Hepatocyte (in vitro differentiated cells): Measurements from ENCODE around the gene LHFPL2. TPM values are rescaled to one million over a fixed set of nuclear protein-coding genes. Genes with fewer than 3 reads are reported as not detected.

Source experiments
- DNase-seq: peaks from one replicate; pipeline ENCODE4 v3.0.0-alpha.2; 2016; ENCODE audit warnings: low spot score
- H2AFZ ChIP-seq: fragments of 200-600 bp; sonication (generic); 2 replicates; pipeline ENCODE4 v1.6.0; 2016; ENCODE audit warnings: antibody characterized with exemption, mild to moderate bottlenecking
- H3K27ac ChIP-seq: fragments of 200-600 bp; sonication (generic); 2 replicates; pipeline ENCODE4 v1.5.1; 2016; ENCODE audit warnings: mild to moderate bottlenecking
- H3K27me3 ChIP-seq: fragments of 200-600 bp; sonication (generic); 2 replicates; pipeline ENCODE4 v1.6.1; 2016
- H3K36me3 ChIP-seq: fragments of 200-600 bp; sonication (generic); replicated peaks from 2 replicates; pipeline ENCODE4 v1.5.1; 2016; ENCODE audit warnings: low read depth; ENCODE audit not compliant: insufficient read depth
- H3K4me1 ChIP-seq: fragments of 200-600 bp; sonication (generic); 2 replicates; pipeline ENCODE4 v1.5.1; 2016; ENCODE audit warnings: mild to moderate bottlenecking, moderate library complexity; ENCODE audit not compliant: insufficient read depth
- H3K4me2 ChIP-seq: fragments of 200-600 bp; sonication (generic); 2 replicates; pipeline ENCODE4 v1.6.0; 2016
- H3K4me3 ChIP-seq: fragments of 200-600 bp; sonication (generic); 2 replicates; pipeline ENCODE4 v1.5.1; 2016; ENCODE audit warnings: mild to moderate bottlenecking
- H3K79me2 ChIP-seq: fragments of 200-600 bp; sonication (generic); 2 replicates; pipeline ENCODE4 v1.6.0; 2017; ENCODE audit warnings: mild to moderate bottlenecking
- H3K9me2 ChIP-seq: fragments of 200-600 bp; sonication (generic); replicated peaks from 2 replicates; pipeline ENCODE4 v1.6.0; 2017; ENCODE audit warnings: mild to moderate bottlenecking; ENCODE audit not compliant: insufficient read depth
- H3K9me3 ChIP-seq: fragments of 200-600 bp; sonication (generic); 2 replicates; pipeline ENCODE4 v1.5.1; 2016; ENCODE audit warnings: low read depth, mild to moderate bottlenecking
- H4K20me1 ChIP-seq: fragments of 200-600 bp; sonication (generic); 2 replicates; pipeline ENCODE4 v1.6.0; 2016; ENCODE audit warnings: mild to moderate bottlenecking; ENCODE audit not compliant: insufficient read depth, poor library complexity, severe bottlenecking
- CTCF ChIP-seq: fragments of 200-600 bp; sonication (generic); IDR thresholded peaks from 2 replicates; pipeline ENCODE4 v1.5.1; 2016; ENCODE audit warnings: antibody characterized with exemption, mild to moderate bottlenecking; ENCODE audit not compliant: poor library complexity
- EZH2 ChIP-seq: fragments of 200-600 bp; sonication (generic); IDR thresholded peaks from 2 replicates; pipeline ENCODE4 v1.6.1; 2016; ENCODE audit warnings: antibody characterized with exemption, mild to moderate bottlenecking, borderline replicate concordance
- EZH2phosphoT487 ChIP-seq: fragments of 200-600 bp; sonication (generic); IDR thresholded peaks from one replicate; pipeline ENCODE4 v1.6.1; 2018; ENCODE audit warnings: antibody characterized with exemption, mild to moderate bottlenecking, low read depth, moderate library complexity; ENCODE audit not compliant: unreplicated experiment, severe bottlenecking
- WGBS: methylation state at CpG from one replicate; pipeline ENCODE4 v1.1.6; 2016; ENCODE audit warnings: low lambda C conversion rate; ENCODE audit errors: missing lambda C conversion rate; 5-methylcytosine and 5-hydroxymethylcytosine counted together
- polyA plus RNA-seq: library from polyadenylated mRNA; unstranded; fragments of >200 nt; fragmentation: Nextera tagmentation; extraction: Ambion mirVana; gene quantifications from 2 replicates; pipeline ENCODE4 v1.2.1, GENCODE V29; 2016
- total RNA-seq: library from RNA; depleted of rRNA; stranded (reverse); fragments of >200 nt; gene quantifications from 2 replicates; pipeline ENCODE4 v1.2.3, GENCODE V29; 2014

LHFPL2 gene
- total and polyA plus RNA-seq, 2 experiments from 2014 or later: 15.6 to 39.9 TPM

DNA sequence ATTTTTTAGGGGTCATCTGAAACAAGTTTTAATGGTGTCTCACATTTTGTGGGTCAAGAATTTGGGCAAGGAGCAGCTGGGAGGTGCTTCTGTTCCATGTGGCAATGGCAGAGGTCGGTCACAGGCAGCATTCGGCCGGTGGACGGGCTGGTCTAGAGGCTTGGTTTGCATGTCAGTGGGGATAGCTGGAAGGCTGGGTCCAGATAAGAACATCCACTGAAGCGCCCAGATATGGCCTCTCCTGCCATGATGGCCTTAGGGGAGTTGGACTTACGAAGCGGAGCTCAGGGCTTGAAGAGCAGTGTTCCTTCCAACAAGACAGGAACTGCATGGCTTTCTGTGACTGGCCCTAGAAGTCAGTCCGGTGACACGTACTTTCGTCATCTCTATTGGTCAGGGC lies 30.3 kb downstream of the LHFPL2 start:
- Histone ChIP-seq H2AFZ (no peak overlapping the region), H3K79me2 (peaks cover 68% of the 10 kb centered on the region), H3K36me3 (no peaks in the 10 kb centered on the region), H3K27ac (no peak overlapping the region), H3K9me2 (no peaks in the 10 kb centered on the region), H3K9me3 (no peaks in the 10 kb centered on the region), H4K20me1 (peaks cover 6% of the 10 kb centered on the region), H3K27me3 (no peaks in the 10 kb centered on the region), H3K4me3 (no peak overlapping the region), H3K4me2 (no peak overlapping the region), H3K4me1 (peaks cover 19% of the 10 kb centered on the region)
- DNase-seq: no peak
- TF ChIP-seq EZH2 (no peak), CTCF (no peak), EZH2phosphoT487 (no peak)
- WGBS: 98% methylated on average over 10 of the region's 10 CpGs

GRCh38 chr5:78615697-78616096 lies 32.9 kb downstream of the LHFPL2 start:
- no peak overlapping the region for H2AFZ ChIP-seq
- WGBS: 43% methylated on average over 1 of the region's 1 CpG
- no peak overlapping the region for H3K4me2 ChIP-seq
- TF ChIP-seq CTCF: no peak
- no peak for TF ChIP-seq EZH2phosphoT487
- TF ChIP-seq EZH2: no peak
- H3K27ac ChIP-seq: peak overlapping the region; percentile 57
- H3K36me3 ChIP-seq: no peaks in the 10 kb centered on the region
- peak; percentile 58 for DNase-seq
- no peaks in the 10 kb centered on the region for H3K9me2 ChIP-seq
- peaks cover 60% of the 10 kb centered on the region for H3K79me2 ChIP-seq
- no peak overlapping the region for H3K4me3 ChIP-seq
- H4K20me1 ChIP-seq: no peaks in the 10 kb centered on the region
- no peaks in the 10 kb centered on the region for H3K9me3 ChIP-seq
- no peaks in the 10 kb centered on the region for H3K27me3 ChIP-seq
- peaks cover 11% of the 10 kb centered on the region for H3K4me1 ChIP-seq

- Histone ChIP-seq H3K4me2 (no peak overlapping the region), H3K27ac (peak overlapping the region; percentile 57), H3K4me3 (no peak overlapping the region), H3K79me2 (peaks cover 61% of the 10 kb centered on the region), H2AFZ (no peak overlapping the region), H3K9me2 (no peaks in the 10 kb centered on the region), H3K27me3 (no peaks in the 10 kb centered on the region), H4K20me1 (no peaks in the 10 kb centered on the region), H3K4me1 (peaks cover 16% of the 10 kb centered on the region), H3K36me3 (no peaks in the 10 kb centered on the region), H3K9me3 (no peaks in the 10 kb centered on the region)
- no peak for TF ChIP-seq EZH2
- no peak for TF ChIP-seq EZH2phosphoT487
- no peak for TF ChIP-seq CTCF
- no peak for DNase-seq
These were observed 33.8 kb downstream of the LHFPL2 start for GRCh38 chr5:78614816-78615215.

DNA sequence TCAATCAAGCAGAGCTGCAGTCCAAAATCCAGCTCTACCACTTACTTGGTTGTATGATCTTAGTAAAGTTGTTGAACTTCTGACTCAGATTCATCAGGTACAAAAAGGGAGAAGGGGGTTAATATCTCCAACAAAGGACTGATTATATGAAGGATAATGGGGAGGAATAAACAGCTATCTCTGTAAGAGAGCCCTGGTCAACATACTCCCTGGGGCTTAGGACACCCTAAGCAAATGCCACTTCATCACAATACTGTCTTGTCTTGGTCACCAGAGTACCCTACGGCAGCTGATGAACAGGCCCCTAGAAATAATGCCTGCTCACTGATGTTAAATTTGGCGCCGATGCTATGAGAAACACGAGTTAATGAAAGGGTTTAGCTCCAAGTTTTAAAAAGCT lies 34.8 kb downstream of the LHFPL2 start:
- no peak overlapping the region for H3K4me2 ChIP-seq
- H3K27ac ChIP-seq: no peak overlapping the region
- H3K9me2 ChIP-seq: no peaks in the 10 kb centered on the region
- H3K4me1 ChIP-seq: peaks cover 16% of the 10 kb centered on the region
- no peaks in the 10 kb centered on the region for H3K36me3 ChIP-seq
- TF ChIP-seq EZH2phosphoT487 (no peak), CTCF (no peak), EZH2 (no peak)
- peaks cover 65% of the 10 kb centered on the region for H3K79me2 ChIP-seq
- no peaks in the 10 kb centered on the region for H4K20me1 ChIP-seq
- H3K27me3 ChIP-seq: no peaks in the 10 kb centered on the region
- no peak overlapping the region for H2AFZ ChIP-seq
- H3K4me3 ChIP-seq: no peak overlapping the region
- no peak for DNase-seq
- H3K9me3 ChIP-seq: no peaks in the 10 kb centered on the region
- WGBS: 79% methylated on average over 4 of the region's 4 CpGs
